B cell (primary cell): ENCODE data around the gene UTRN.

ENCODE experiments used
- CTCF ChIP-seq: fragments of 200-600 bp; IDR thresholded peaks from one replicate; pipeline ENCODE4 v1.8.0; 2022; ENCODE audit warnings: antibody characterized with exemption, mild to moderate bottlenecking
- EZH2 ChIP-seq: IDR thresholded peaks from 2 replicates; pipeline ENCODE4 v1.6.1; 2012; ENCODE audit warnings: borderline replicate concordance, low read depth, mild to moderate bottlenecking, moderate library complexity, low read length; ENCODE audit not compliant: insufficient read depth, poor library complexity, severe bottlenecking

GRCh38 chr6:144321839-144322591, 36.9 kb downstream of the UTRN start:
- TF ChIP-seq CTCF: no peak
- TF ChIP-seq EZH2: no peak
